Endodermal cell (in vitro differentiated cells): ENCODE data around the gene MPST. TPM values are rescaled to one million over a fixed set of nuclear protein-coding genes. Genes with fewer than 3 reads are reported as not detected.

Experiments
- DNase-seq: peaks from one replicate; pipeline ENCODE4 v3.0.0-alpha.2; 2017
- H3K27ac ChIP-seq: 2 replicates; pipeline ENCODE4 v1.5.1; 2013; ENCODE audit warnings: mild to moderate bottlenecking, low read depth, low read length, moderate library complexity
- H3K27me3 ChIP-seq: 2 replicates; pipeline ENCODE4 v1.6.1; 2013; ENCODE audit warnings: mild to moderate bottlenecking, low read length, moderate library complexity; ENCODE audit not compliant: insufficient read depth, control insufficient read depth, poor library complexity, severe bottlenecking
- H3K36me3 ChIP-seq: 2 replicates; pipeline ENCODE4 v1.7.0; 2013; ENCODE audit warnings: mild to moderate bottlenecking, low read length, moderate library complexity; ENCODE audit not compliant: control insufficient read depth, insufficient read depth
- H3K4me1 ChIP-seq: one replicate; pipeline ENCODE4 v1.7.0; 2013; ENCODE audit warnings: low read length; ENCODE audit not compliant: control insufficient read depth, insufficient read depth
- H3K4me3 ChIP-seq: 2 replicates; pipeline ENCODE4 v1.5.1; 2013; ENCODE audit warnings: mild to moderate bottlenecking, low read length, moderate library complexity
- H3K9ac ChIP-seq: 2 replicates; pipeline ENCODE4 v1.6.1; 2013; ENCODE audit warnings: mild to moderate bottlenecking, low read length, moderate library complexity; ENCODE audit not compliant: poor library complexity, severe bottlenecking; ENCODE audit errors: extremely low read depth
- H3K9me3 ChIP-seq: 2 replicates; pipeline ENCODE4 v1.6.1; 2013; ENCODE audit warnings: mild to moderate bottlenecking, low read length, moderate library complexity; ENCODE audit not compliant: control insufficient read depth
- H3K27ac Mint-ChIP-seq: 2 replicates; pipeline ENCODE4 v1.8.0; 2020; ENCODE audit warnings: mixed read lengths
- H3K27me3 Mint-ChIP-seq: 2 replicates; pipeline ENCODE4 v1.8.0; 2021; ENCODE audit warnings: mild to moderate bottlenecking, mixed read lengths; ENCODE audit not compliant: insufficient read depth
- H3K36me3 Mint-ChIP-seq: 2 replicates; pipeline ENCODE4 v1.8.0; 2020; ENCODE audit warnings: low read depth, mixed read lengths
- H3K4me1 Mint-ChIP-seq: 2 replicates; pipeline ENCODE4 v1.8.0; 2020; ENCODE audit warnings: mixed read lengths
- H3K4me3 Mint-ChIP-seq: 2 replicates; pipeline ENCODE4 v1.8.0; 2020; ENCODE audit warnings: mild to moderate bottlenecking, moderate library complexity, mixed read lengths
- H3K9me3 Mint-ChIP-seq: 2 replicates; pipeline ENCODE4 v1.8.0; 2020; ENCODE audit warnings: mild to moderate bottlenecking, mixed read lengths
- WGBS, 2 experiments: methylation state at CpG; one replicate each; pipeline versions ENCODE4 v1.1.5 to v1.1.7; 2013; ENCODE audit warnings: missing lambda C conversion rate in 2 of 2, mixed read lengths in 1 of 2; ENCODE audit not compliant: insufficient coverage in 1 of 2, insufficient read length in 1 of 2; 5-methylcytosine and 5-hydroxymethylcytosine counted together
- total RNA-seq, 2 donors: library from RNA; stranded (reverse); fragmentation: NEBNext Ultra II Directional in 1 of 2; extraction: Animal tissue kit (Norgen Biotek cat#: 25700) in 1 of 2; gene quantifications; 2 replicates in 1 of 2; 3 replicates in 1 of 2; pipeline ENCODE4 v1.2.1, GENCODE V29; 2021
- TF ChIP-seq, protein P1 (sequence below): fragments of 200-600 bp; sonication (generic); conservative IDR thresholded peaks from 2 replicates; pipeline ENCODE4 v1.5.0; 2021; ENCODE audit warnings: antibody characterized with exemption, mild to moderate bottlenecking

MPST gene
- total RNA-seq, 2 donors from 2014 or later = 71.7 to 74.6 TPM

DNA sequence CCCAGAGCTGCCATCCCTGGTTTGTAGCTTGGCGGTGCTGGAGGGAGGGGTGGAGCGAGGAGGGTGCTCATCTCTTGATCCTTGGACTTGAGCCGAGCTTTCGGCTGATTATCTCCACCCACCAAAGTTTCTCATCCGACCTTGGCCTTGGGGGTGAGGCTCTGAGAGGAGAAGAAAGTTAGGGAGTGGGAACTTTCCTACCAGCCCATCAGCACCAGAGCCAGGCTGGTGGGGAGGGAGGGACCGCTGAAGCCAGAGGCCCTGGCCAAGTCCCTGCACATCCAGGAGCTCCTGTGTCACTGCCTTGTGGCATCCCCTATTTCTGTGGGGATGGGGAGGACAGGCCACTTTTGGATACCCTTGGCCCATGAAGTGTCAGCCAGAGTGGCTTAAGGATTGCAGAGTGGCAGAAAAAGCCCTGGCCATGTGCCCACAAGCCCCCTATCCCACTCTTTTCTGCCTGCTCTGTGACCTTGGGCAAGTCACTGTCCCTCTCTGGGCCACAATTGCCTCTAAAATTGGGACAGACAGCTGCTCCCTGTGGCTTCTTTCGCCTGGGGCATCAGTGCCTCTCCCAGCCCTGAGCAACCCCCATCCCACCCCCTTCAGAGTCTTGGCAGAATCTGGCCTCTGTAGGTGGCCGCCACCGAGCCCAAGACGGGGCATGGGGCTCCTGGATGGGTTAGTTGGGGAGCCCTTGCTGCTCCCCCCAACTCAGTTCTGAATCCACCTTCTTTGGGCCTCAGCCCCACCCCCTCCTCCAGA, 42.3 kb downstream of the MPST start:
- no peak for DNase-seq
- Histone ChIP-seq H3K27me3 (no peaks in the 10 kb centered on the region), H3K9me3 (no peaks in the 10 kb centered on the region), H3K36me3 (no peaks in the 10 kb centered on the region), H3K27ac (no peak overlapping the region), H3K4me1 (no peaks in the 10 kb centered on the region), H3K9ac (no peak overlapping the region), H3K4me3 (no peak overlapping the region)
- 89 to 100% methylated on average over 1 to 7 of the region's 10 CpGs for WGBS, 2 experiments
- TF ChIP-seq, protein P1, sequence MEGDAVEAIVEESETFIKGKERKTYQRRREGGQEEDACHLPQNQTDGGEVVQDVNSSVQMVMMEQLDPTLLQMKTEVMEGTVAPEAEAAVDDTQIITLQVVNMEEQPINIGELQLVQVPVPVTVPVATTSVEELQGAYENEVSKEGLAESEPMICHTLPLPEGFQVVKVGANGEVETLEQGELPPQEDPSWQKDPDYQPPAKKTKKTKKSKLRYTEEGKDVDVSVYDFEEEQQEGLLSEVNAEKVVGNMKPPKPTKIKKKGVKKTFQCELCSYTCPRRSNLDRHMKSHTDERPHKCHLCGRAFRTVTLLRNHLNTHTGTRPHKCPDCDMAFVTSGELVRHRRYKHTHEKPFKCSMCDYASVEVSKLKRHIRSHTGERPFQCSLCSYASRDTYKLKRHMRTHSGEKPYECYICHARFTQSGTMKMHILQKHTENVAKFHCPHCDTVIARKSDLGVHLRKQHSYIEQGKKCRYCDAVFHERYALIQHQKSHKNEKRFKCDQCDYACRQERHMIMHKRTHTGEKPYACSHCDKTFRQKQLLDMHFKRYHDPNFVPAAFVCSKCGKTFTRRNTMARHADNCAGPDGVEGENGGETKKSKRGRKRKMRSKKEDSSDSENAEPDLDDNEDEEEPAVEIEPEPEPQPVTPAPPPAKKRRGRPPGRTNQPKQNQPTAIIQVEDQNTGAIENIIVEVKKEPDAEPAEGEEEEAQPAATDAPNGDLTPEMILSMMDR = no peak
- H3K36me3 Mint-ChIP-seq = peaks cover 10% of the 10 kb centered on the region
- H3K27me3 Mint-ChIP-seq = peaks cover 12% of the 10 kb centered on the region
- no peaks in the 10 kb centered on the region for H3K9me3 Mint-ChIP-seq
- H3K27ac Mint-ChIP-seq = no peak overlapping the region
- no peak overlapping the region for H3K4me3 Mint-ChIP-seq
- peaks cover 2% of the 10 kb centered on the region for H3K4me1 Mint-ChIP-seq

DNA sequence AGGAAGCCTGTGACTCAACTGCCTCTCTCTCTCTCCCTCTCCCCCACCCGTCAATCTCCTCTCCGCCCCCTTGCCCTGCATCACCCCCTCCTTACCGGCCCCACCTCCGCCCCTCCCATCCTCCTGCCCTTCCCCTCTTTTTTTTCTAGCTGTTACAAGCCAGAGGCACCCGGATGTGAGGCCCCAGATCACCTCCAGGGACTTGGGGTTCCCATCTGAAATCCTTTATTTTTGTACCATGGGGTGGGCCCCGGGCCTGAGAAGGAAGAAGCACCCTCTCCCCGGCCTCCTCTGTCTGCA, 42.8 kb downstream of the MPST start:
- no peaks in the 10 kb centered on the region for H3K4me1 ChIP-seq
- H3K27ac ChIP-seq = no peak overlapping the region
- WGBS, 2 experiments = 50 to 71% methylated on average over 1 to 7 of the region's 7 CpGs
- H3K27me3 Mint-ChIP-seq = peaks cover 18% of the 10 kb centered on the region
- H3K36me3 Mint-ChIP-seq = peaks cover 5% of the 10 kb centered on the region
- no peaks in the 10 kb centered on the region for H3K27me3 ChIP-seq
- H3K9ac ChIP-seq = no peak overlapping the region
- TF ChIP-seq, protein P1 = no peak
- peaks cover 2% of the 10 kb centered on the region for H3K4me1 Mint-ChIP-seq
- DNase-seq = no peak
- no peaks in the 10 kb centered on the region for H3K9me3 ChIP-seq
- H3K4me3 ChIP-seq = no peak overlapping the region
- no peak overlapping the region for H3K4me3 Mint-ChIP-seq
- no peaks in the 10 kb centered on the region for H3K9me3 Mint-ChIP-seq
- H3K27ac Mint-ChIP-seq = no peak overlapping the region
- no peaks in the 10 kb centered on the region for H3K36me3 ChIP-seq

DNA sequence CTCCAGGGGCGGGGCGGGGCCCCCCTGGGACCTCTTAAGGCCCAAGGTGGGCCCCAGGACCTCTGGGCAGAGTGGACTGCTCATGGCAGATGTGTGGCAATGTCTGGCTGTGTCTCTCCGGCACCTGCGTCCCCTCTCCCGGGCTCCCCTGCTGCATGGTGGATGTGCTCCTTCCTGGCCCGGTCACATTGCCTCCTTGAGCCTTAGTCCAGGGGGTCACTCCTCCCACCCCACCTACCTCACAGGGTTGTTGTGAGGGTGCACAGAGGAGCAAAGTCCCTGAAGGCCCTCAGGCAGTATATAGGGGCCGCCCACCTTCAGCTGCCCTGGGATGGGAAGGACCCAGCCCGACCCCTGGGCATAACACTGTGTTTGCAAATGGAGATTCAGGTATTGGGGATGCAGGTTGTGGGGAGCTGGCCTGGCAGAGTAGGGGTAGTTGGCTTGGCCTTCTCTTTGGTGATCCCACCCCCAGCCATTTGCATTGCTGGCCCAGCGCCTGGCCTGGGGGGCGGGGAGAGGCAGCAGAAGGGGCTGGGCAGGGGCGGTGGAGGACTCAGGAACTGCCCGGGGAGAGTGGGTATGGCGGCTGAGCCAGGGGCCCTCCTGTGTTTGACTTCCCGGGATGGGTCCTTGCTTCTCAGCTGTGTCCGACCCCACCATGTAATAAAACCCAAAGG, 43.3 kb downstream of the MPST start:
- no peak overlapping the region for H3K9ac ChIP-seq
- no peak overlapping the region for H3K27ac ChIP-seq
- peaks cover 1% of the 10 kb centered on the region for H3K27me3 ChIP-seq
- DNase-seq = no peak
- peaks cover 23% of the 10 kb centered on the region for H3K27me3 Mint-ChIP-seq
- WGBS, 2 experiments = 67 to 80% methylated on average over 4 to 15 of the region's 15 CpGs
- no peaks in the 10 kb centered on the region for H3K4me1 ChIP-seq
- H3K4me3 Mint-ChIP-seq = no peak overlapping the region
- TF ChIP-seq, protein P1 = no peak
- H3K9me3 Mint-ChIP-seq = no peaks in the 10 kb centered on the region
- H3K4me1 Mint-ChIP-seq = peaks cover 2% of the 10 kb centered on the region
- H3K4me3 ChIP-seq = no peak overlapping the region
- peaks cover 1% of the 10 kb centered on the region for H3K36me3 Mint-ChIP-seq
- H3K36me3 ChIP-seq = no peaks in the 10 kb centered on the region
- no peak overlapping the region for H3K27ac Mint-ChIP-seq
- H3K9me3 ChIP-seq = no peaks in the 10 kb centered on the region
